GM10248 (cell line): ENCODE measurements around the gene SLC4A1AP.
"Not testable (repeated sequence)": the region's sequence is repeated elsewhere in the genome, so short reads cannot be mapped to it uniquely, and the experiment has no call there.

ENCODE experiments used
- CTCF ChIA-PET: fragments of 300-600 bp; sonication (Branson Sonifier 250); formaldehyde crosslinking; extraction: SDS; loops from one replicate; lab custom pipeline; 2021; ENCODE audit warnings: antibody characterized with exemption; lab: Yijun Ruan, JAX
- POLR2A ChIA-PET: fragments of 350-650 bp; sonication (Branson Sonifier 250); formaldehyde crosslinking; extraction: SDS; loops from one replicate; lab custom pipeline; 2020; ENCODE audit warnings: antibody characterized with exemption; lab: Yijun Ruan, JAX
- DNase-seq: peaks from one replicate; pipeline ENCODE4 v3.0.0; 2012; ENCODE audit errors: extremely low spot score
- TF ChIP-seq, protein P1 (sequence below): IDR thresholded peaks from 2 replicates; pipeline ENCODE4 v1.5.1; 2012; ENCODE audit warnings: mild to moderate bottlenecking, low read depth; ENCODE audit errors: extremely low read depth, missing control alignments, control extremely low read depth

The SLC4A1AP gene

GRCh38 chr2:27627963-27628766 lies 35.5 kb upstream of the SLC4A1AP start:
- TF ChIP-seq, protein P1, sequence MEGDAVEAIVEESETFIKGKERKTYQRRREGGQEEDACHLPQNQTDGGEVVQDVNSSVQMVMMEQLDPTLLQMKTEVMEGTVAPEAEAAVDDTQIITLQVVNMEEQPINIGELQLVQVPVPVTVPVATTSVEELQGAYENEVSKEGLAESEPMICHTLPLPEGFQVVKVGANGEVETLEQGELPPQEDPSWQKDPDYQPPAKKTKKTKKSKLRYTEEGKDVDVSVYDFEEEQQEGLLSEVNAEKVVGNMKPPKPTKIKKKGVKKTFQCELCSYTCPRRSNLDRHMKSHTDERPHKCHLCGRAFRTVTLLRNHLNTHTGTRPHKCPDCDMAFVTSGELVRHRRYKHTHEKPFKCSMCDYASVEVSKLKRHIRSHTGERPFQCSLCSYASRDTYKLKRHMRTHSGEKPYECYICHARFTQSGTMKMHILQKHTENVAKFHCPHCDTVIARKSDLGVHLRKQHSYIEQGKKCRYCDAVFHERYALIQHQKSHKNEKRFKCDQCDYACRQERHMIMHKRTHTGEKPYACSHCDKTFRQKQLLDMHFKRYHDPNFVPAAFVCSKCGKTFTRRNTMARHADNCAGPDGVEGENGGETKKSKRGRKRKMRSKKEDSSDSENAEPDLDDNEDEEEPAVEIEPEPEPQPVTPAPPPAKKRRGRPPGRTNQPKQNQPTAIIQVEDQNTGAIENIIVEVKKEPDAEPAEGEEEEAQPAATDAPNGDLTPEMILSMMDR, result no peak
- POLR2A ChIA-PET, result interaction anchor here (1.0 kb wide), 2 partner anchors 22 to 219 kb away, joined by 3 to 6 read pairs; partner anchors contain the start of gene PPM1G
- CTCF ChIA-PET, result interaction anchor here (0.6 to 2.9 kb wide), 4 partner anchors 12 to 258 kb away, joined by 3 to 18 read pairs (median 4); partner anchors contain the start of gene EIF2B4
- no peak for DNase-seq

GRCh38 chr2:27628767-27629709 lies 34.7 kb upstream of the SLC4A1AP start, which contains the start of the genes CCDC121 and GPN1:
CCDC121 (minus strand) TSS chr2:27629012; CDS start chr2:27627799, 1,213 bp downstream.
GPN1 (plus strand) TSS chr2:27629050; CDS start chr2:27629059, 9 bp downstream.
- ChIA-PET POLR2A (interaction anchor here (1.0 kb wide), 2 partner anchors 21 to 220 kb away, joined by 3 to 6 read pairs; partner anchors contain the start of gene PPM1G), CTCF (interaction anchor here (0.6 to 2.9 kb wide), 4 partner anchors 13 to 259 kb away, joined by 3 to 18 read pairs (median 4); partner anchors contain the start of gene EIF2B4)
- DNase-seq, result peak; percentile 92
- TF ChIP-seq, protein P1, result no peak

DNA sequence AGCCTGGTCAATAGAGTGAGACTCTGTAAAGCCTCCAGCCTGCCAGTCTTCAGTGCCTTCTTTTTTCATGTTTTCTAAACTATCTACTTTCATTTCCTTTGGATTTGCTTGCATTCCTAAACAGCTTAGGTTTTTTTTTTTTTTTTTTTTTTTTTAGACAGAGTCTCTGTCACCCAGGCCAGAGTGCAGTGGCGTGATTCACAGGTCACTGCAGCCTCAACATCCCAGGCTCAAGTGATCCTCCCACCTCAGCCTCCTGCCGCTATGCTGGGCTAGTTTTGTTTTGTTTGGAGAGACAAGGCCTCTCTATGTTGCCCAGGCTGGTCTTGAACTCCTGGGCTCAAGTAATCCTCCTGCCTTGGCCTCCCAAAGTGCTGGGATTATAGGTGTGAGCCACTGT lies 33.4 kb upstream of the SLC4A1AP start:
- DNase-seq, CTCF ChIA-PET, POLR2A ChIA-PET: not testable (repeated sequence)

DNA sequence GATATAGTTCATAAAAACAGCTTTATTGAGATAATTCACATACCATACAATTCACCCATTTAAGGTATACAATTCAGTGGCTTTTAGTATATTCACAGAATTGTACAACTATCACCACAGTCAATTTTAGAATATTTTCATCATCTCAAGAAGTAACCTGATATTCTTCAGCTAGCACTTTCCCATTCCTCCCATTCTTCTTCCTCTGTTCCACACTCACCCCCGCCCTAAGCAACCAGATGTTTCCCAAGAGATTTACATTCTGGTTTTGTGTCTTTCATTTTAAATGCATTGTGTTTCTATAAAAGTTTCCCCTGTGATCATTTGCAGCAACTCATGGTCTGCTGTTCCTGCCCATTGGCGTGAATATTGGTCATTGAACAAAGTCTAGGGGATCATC lies 29.4 kb upstream of the SLC4A1AP start:
- TF ChIP-seq, protein P1, result no peak

DNA sequence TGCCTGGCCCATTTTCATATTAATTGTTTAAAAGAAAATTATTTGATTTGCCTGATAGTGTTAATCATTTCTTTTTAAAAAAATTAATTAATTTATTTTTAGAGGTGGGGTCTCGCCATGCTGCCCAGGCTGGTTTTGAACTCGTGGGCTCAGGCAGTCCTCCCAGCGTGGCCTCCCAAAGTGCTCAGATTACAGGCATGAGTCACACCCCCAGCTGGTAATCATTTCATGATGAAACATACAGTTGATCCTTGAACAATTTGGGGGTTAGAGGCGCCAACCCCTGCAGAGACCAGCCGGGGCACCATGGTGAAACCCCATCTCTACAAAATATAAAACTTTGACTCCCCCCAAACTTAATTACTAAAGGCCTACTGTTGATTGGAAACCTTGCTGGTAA lies 26.9 kb upstream of the SLC4A1AP start:
- TF ChIP-seq, protein P1, result no peak
- POLR2A ChIA-PET, result no interaction called here
- DNase-seq, result no peak
- CTCF ChIA-PET, result no interaction called here

More for the DNA sequence above, 29.4 kb upstream of the SLC4A1AP start:
- DNase-seq, result no peak
- CTCF ChIA-PET, result no interaction called here
- POLR2A ChIA-PET, result no interaction called here

DNA sequence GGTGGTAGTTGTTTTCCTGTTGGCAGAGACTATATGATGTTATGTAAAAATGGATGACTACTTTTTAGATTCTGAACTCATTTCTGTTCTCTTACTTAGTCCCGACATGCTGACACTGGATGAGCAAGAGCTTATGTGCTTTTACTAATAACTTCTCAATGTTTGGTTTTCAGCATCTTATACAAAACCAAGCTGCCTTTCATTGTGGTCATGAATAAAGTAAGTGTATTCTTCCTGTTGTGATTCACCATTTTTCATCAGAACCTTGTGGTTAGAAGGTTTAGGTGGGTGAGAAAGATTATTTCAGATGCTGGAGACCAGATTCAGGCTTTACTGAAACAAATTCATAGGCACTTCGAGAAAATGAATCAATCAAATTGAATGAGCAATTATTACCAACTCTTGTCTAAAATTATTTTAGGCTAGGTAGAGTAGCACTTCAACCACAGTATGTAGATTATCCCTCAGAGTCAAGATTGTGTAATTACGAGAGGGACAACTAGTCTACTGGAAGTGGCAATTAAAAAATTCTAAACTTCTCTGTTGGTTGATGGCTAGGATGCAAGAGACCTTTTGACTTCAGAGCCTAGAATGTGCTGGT lies 25.6 kb upstream of the SLC4A1AP start:
- TF ChIP-seq, protein P1, result no peak
- POLR2A ChIA-PET, result no interaction called here
- DNase-seq, result no peak
- CTCF ChIA-PET, result interaction anchor here (1.2 to 1.8 kb wide), 2 partner anchors 46 to 66 kb away, joined by 4 to 7 read pairs; no protein-coding TSS in a partner anchor
